Stimulated activated CD4-positive, alpha-beta T cell treated with anti-CD3 and anti-CD28 coated beads, Interleukin-4, amount 100 ng/mL, for 4 hours (primary cell): Measurements from ENCODE around the gene COP1.

Experiments
- DNase-seq, 2 experiments: peaks; one replicate each; pipeline ENCODE4 v3.0.0-alpha.2; 2020

Gene COP1

DNA sequence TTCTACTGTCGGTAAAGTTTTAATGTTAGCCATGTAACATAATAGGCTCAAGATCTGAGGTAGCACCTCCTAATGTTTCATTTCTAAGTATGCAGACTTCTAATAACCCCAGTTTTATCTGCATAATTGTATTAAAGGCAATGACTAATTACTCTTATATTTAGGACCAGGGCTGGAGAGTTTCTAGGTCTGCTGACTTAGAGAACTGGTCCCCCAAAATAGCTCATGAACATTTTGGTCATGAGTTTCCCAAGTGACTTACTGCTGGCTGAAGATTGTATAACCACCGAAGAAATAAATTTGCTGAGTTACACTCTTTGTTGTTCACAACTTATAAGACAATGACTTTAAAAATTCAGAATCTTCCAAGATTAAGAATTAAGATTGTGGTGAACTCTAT is 265.9 kb downstream of the COP1 start:
- no peak for DNase-seq

DNA sequence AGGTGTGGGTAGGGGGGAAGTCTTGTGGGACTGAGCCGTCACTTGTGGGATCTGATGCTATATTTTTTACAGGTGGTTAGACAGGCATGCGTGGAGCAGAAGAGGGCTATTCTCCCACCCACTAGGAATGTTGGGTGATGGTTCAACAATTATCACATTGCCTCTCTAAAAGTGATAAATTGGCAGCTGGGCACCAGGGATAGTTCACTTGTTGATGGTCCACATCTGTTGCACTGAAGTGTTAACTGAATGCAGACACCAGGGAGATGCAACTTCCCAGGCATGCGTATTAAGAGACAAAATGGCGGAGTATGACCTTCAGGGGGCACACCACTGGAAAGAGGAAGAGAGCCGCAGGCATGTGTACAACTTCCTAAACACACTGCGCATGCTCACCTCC is 270.4 kb downstream of the COP1 start:
- DNase-seq = no peak

DNA sequence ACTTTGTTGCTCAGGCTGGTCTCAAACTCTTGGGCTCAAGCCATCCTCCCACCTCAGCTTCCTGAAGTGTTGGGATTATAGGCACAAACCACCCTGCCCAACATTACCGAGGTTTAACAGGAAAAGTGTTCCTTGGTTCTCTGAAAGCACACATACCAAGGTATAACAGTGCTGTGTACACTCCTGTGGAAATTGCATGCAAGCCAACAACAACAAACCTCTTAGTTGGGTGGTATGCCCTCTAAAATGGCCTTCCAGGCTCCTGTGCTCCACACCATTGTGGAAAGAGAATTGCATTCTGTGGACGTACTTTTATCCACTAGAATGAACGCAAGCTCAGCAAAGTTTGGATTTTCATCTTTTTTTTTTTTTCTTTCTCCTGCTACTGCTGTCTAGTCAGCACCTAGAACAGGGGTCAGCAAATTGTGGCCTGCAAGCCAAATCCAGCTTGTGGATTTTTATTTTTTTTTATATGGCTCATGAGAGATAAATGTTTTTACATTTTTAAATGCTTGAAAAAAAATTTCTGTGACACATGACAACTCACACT is 271.4 kb downstream of the COP1 start:
- DNase-seq = no peak

DNA sequence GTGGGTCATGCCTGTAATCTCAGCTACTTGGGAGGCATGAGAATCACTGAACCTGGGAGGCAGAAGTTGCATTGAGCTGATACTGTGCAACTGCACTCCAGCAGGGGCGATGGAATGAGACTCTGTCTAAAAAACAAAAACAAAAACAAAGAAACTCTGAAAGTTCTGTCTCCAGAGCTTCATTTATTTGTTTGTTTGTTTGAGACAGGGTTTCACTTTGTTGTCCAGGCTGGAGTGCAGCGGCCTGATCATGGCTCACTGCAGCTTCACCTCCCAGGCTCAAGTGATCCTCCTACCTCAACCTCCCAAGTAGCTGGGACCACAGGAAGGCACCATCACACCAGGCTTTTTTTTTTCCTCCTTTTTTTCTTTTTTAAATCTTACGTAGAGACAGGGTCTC is 271.9 kb downstream of the COP1 start:
- DNase-seq = no peak

DNA sequence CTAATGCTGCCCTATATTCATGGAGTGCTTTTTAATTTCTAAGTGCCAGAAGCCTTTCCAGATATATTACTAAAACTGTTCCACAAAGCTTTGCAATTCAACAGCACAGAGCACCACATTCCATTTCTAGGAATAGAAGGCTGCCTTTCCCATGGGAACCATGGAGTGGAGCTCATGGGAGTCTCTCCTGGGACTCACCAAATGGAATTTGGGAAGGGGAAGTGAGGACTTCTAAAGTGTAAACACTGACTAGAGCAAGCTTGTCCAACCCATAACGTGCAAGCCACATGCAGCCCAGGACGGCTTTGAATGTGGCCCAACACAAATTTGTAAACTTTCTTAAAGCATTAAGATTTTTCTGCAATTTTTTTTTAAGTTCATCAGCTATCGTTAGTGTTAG is 273.3 kb downstream of the COP1 start:
- DNase-seq = no peak

DNA sequence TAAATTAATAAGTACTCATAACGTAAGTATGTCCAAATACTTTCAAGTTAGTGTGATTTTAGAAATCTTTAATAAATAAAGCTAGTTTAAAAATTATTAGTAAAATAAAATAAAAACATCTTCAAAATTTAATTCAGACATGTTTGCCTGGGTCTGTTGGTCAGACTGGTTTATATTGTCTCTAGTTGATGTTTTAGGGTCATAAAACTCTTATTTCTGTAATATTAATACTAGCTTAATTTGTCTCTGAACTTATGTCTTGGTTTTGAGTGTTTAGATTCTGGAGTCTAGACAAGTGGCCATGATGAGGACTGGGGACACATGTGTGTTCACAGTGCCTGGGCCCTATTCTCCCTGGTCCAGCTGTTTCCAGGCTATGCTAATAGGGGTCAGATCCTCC is 279.1 kb downstream of the COP1 start:
- DNase-seq = no peak

DNA sequence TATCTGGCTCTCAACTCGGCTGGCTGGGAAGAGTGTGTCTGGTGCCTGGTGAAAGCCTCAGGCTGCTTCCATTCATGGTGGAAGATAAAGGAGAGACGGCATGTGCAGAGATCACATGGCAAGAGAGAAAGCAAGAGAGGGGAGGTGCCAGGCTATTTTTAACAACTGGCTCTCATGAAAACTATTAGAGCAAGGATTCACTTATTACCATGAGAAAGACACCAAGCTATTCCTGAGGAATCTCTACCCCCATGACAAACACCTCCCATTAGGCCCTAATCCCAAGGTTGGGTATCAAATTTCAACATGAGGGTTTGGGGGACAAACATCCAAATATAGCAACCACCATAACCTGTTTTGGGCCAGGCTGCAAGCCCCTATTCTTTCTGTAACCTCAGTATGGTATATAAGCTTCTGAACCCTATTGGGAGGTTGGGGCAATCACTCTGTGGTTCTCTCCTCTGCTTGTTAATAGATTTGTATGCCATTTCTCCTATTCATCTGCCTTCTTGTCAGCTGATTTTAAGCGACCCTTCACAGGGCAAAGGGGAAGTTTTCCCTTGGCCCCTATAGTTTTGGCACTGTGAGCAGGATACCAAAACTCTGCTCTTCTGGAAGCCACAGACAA is 284.7 kb downstream of the COP1 start:
- no peak for DNase-seq

DNA sequence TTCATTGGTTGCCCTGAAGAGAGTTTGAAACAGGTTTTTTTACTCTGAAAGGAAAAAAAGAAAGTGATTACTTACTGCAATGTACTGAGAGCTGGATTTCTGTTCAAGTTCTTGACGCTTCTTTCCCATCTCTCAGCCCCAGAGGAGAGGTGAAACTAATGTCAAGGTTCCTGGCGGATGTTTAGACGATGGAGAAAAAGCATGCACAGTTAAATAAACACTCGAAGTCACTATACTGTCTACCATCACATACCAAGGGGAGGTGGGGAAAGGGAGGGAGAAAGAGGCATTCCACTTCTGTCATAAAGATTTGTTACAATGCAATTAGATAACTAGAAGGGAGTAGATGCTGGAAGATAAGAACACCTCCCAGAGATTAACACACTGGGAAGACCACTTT is 286.7 kb downstream of the COP1 start:
- DNase-seq = no peak

DNA sequence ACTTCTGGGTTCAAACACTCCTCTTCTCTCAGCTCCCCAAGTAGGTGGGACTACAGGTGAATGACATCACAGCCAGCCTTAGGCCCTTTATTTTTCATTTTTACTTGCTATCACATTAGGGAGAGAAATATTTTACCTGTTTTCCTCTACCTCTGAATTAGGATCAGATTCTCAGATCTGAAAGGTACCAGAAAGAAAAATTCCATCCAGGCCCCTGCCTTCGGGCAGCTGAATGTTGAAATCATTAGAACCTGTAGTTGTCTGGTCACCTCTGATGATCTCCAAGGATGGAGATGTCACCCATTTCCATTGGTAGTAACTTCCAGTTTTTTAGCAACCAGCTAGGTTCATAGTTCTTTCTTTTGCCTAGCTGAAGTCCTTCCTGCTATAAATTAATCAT is 288.1 kb downstream of the COP1 start:
- DNase-seq = no peak

DNA sequence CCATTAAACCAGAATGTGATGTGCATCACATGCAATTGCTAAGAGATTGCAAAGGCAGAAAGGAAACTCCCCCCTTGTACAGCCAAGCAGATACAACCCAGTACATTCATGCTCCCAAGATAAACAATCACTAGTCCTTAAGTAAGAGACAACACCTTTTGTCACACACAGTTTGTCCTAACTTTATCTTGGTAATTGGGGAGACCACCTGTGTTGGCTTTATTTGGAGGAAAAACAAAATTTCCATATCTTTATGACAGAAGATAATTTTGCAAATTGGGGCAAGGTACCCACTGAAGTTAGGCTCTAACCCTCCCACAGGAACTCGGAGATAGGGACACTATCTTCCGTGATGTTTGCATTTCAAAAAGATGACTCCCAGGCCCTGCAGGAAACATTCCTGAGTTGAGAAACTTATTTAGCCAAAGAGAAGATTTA is 288.7 kb downstream of the COP1 start:
- DNase-seq = no peak

DNA sequence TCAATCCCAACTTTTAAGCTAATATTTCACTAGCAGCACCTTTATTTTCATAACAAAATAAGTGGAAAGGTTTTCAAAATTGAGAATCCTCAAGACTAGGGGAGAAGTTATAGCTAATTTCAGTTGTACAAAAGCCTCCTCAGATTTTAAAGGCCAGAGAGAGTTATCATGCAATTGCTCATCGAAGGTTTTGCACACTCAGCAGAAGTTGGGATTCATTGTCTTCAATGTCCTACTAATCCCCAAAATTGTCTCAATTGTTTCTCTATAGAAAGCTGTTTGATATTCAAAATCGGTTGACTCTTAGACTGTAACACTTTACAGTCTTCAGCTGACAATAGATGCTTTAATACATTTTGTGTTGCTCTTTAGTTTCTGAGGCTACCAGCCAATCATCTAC is 293.0 kb downstream of the COP1 start:
- no peak for DNase-seq

DNA sequence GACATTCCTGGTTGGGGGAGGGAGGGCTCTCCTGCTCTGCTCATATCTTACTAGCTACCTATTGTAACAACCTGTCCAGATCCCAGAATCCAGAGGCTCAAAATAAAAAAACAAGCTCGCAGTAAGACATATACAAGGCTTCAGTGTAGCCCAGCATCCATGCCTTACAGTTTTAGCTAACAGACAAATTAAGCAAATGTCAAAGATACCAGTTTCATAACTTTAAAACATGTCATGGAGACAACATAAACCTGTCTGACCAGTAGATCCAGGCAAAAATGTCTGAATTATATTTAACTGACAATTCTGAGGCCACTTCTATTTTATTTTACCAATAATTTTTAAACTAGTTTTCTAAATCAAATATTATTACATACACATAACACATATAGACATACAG is 295.9 kb downstream of the COP1 start:
- no peak for DNase-seq

DNA sequence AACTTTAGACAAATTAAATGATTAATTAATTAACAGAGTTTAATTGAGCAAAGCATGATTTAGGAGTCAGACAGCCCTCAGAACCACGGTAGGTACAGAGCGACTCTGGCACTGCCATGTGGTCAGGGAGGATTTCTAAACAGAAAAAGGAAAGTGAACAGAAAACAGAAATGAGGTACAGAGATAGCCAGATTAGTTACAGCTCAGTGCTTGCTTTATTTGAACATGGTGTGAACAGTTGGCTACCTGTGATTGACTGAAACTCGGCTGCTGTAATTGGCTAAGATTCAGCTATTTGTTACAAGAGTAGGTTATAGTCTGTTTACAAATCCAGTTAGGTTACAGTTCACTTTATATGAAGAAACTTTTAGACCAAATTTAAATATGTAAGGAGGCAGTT is 300.7 kb downstream of the COP1 start:
- DNase-seq = no peak

DNA sequence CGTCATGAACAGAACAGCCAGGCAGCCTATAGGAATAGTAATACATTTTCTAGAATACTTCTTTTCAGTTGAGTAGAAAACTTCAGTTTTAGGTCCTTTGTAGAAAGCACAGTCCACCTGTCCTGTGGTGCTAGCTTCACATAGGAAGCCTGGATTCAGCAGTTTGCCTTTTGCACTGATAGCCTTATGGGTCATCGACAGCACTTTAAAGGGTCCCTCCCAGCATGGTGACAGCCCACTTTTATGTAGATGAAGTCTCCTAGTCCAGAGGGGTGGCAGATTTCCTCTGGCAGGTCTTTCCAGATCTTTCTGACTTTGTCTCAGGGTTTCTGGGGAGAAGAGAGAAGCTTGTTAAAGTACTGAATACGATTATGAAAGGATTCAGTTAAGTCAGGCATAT is 302.3 kb downstream of the COP1 start:
- DNase-seq = no peak

DNA sequence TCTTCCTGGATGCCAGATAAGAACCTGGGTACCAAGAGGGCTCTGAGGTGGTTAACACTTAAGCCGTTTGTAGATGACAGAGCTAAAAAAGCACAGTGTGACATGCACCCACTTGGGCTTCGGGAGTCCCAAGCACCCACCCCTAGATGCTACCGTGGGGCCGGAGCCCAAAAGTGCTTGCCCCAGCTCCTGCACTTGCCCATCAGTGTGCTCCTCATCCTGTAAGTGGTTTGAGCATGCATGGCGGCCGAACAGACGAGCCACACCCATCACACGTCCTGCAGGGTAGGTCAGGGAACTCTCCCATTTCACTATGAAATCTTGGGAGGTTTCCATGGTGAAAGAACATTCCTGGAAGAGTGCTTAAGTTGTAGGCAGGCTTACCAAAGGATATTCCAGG is 304.8 kb downstream of the COP1 start:
- no peak for DNase-seq

DNA sequence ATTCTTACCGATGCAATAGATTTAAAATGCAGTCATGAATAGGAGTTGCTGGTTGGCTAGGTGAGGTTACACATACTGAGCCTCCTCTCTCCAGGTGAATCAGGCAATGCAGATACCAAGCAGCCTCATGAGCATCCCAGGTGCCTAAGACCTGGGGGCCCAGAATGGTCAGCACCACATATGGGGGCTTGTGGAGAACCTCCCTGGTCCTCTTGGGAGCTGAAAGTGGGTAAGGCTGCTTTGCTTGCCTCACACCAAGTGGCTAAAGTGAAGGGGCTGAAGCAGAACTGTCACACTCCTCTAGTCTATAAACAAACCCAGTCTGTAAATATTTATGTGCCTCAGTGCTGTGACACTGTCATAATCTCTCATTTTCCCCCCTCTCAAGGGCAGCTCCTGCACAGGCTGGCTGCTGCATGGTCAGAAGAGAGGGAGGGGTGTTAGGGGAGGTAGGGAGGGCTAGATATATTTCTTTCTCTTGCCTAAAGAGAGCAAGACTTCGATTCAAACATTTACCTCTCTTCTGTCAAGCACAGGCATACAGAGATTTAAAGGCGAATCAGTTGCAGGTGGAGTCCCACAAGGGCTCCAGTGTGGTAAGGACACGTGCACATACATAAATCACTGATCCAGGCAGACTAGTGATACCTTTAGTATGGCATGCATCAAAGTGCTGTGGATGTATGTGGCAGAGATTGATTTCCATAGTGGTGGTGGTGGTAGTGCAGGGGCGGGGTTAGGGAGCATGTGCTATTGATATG is 305.8 kb downstream of the COP1 start:
- no peak for DNase-seq

DNA sequence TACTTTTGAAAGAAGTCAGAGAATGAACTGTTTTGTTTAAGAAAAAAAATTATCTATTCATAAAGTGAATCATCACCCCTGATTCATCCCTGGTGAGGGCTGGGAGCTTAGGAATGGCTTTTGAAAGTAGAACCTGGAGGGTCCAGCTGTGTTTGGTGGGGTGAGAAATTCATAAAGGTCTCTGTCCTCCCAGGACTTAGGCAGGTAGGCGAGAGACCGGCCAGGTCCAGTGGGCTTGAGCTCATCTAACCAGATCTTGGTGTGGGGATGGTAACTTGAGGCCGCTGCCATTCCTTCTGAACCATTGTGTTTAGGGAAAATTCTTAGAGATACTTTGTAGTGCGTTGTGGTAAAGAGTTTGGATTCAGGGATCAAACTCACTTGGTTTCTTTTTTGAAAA is 306.9 kb downstream of the COP1 start:
- DNase-seq = no peak

DNA sequence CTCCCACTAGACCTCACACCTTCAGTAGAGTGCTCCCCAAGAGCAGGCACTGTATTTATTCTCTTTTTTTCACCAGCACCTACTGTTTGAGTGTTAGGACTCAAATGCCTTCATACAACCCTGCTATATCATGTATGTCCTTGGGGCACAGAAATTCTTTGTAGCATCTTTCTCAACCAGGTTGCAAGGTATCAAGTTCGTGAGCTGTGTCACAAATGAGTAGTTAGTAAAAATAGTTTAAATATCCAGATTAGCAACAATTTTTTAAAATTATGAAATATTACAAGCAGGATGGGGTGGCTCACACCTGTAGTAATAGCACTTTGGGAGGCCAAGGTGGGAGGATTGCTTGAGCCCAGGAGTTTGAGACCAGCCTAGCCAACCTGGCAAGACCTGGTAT is 311.1 kb downstream of the COP1 start:
- DNase-seq = no peak
